ENCODE measurements around the gene GPR150.

The GPR150 gene

GRCh38 chr5:95652849-95653248 lies 33.0 kb downstream of the GPR150 start:
- DNase-seq = no peak

GRCh38 chr5:95654196-95654595 lies 34.3 kb downstream of the GPR150 start:
- DNase-seq = no peak

GRCh38 chr5:95655575-95655974 lies 35.7 kb downstream of the GPR150 start:
- no peak for DNase-seq

- no peak for DNase-seq
Observed at GRCh38 chr5:95660060-95660459, 40.2 kb downstream of the GPR150 start.

GRCh38 chr5:95662946-95663345 lies 43.1 kb downstream of the GPR150 start:
- DNase-seq = no peak

GRCh38 chr5:95664204-95664786 lies 44.4 kb downstream of the GPR150 start:
- peak; percentile 31 for DNase-seq

- DNase-seq = no peak
Observed at GRCh38 chr5:95667061-95667618, 47.3 kb downstream of the GPR150 start.

GRCh38 chr5:95667678-95668077 lies 47.8 kb downstream of the GPR150 start:
- no peak for DNase-seq

- DNase-seq = peak; percentile 72
Observed at GRCh38 chr5:95668216-95668615, 48.3 kb downstream of the GPR150 start.

GRCh38 chr5:95668728-95669127 lies 48.8 kb downstream of the GPR150 start:
- no peak for DNase-seq

GRCh38 chr5:95669540-95669939 lies 49.7 kb downstream of the GPR150 start:
- peak; percentile 87 for DNase-seq

GRCh38 chr5:95669985-95670384 lies 50.1 kb downstream of the GPR150 start:
- DNase-seq = no peak

- DNase-seq = no peak
Observed at GRCh38 chr5:95670568-95670967, 50.7 kb downstream of the GPR150 start.
